Measurements from ENCODE around the gene PJA1. TPM values are rescaled to one million over a fixed set of nuclear protein-coding genes. Genes with fewer than 3 reads are reported as not detected.

PJA1 gene
- total RNA-seq, 1 donor from 2014 or later = 54.9 TPM

GRCh38 chrX:69121321-69122000 lies 43.8 kb downstream of the PJA1 start:
- Mint-ChIP-seq H3K9me3 (ENCODE audit: unreplicated experiment) (no peaks in the 10 kb centered on the region), H3K4me1 (ENCODE audit: low read depth, unreplicated experiment) (no peaks in the 10 kb centered on the region), H3K36me3 (ENCODE audit: unreplicated experiment) (no peaks in the 10 kb centered on the region), H3K27ac (ENCODE audit: unreplicated experiment) (no peak overlapping the region), H3K27me3 (ENCODE audit: unreplicated experiment) (no peaks in the 10 kb centered on the region), H3K4me3 (ENCODE audit: unreplicated experiment) (no peak overlapping the region)
- TF ChIP-seq, protein P1, sequence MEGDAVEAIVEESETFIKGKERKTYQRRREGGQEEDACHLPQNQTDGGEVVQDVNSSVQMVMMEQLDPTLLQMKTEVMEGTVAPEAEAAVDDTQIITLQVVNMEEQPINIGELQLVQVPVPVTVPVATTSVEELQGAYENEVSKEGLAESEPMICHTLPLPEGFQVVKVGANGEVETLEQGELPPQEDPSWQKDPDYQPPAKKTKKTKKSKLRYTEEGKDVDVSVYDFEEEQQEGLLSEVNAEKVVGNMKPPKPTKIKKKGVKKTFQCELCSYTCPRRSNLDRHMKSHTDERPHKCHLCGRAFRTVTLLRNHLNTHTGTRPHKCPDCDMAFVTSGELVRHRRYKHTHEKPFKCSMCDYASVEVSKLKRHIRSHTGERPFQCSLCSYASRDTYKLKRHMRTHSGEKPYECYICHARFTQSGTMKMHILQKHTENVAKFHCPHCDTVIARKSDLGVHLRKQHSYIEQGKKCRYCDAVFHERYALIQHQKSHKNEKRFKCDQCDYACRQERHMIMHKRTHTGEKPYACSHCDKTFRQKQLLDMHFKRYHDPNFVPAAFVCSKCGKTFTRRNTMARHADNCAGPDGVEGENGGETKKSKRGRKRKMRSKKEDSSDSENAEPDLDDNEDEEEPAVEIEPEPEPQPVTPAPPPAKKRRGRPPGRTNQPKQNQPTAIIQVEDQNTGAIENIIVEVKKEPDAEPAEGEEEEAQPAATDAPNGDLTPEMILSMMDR (IDR thresholded peaks at IDR 0.05; ENCODE audit: partially characterized antibody, unreplicated experiment) = no peak
- no peak for DNase-seq

- TF ChIP-seq, protein P1 (IDR thresholded peaks at IDR 0.05; ENCODE audit: partially characterized antibody, unreplicated experiment) = no peak
- H3K36me3 Mint-ChIP-seq (ENCODE audit: unreplicated experiment) = no peaks in the 10 kb centered on the region
- H3K27me3 Mint-ChIP-seq (ENCODE audit: unreplicated experiment) = no peaks in the 10 kb centered on the region
- H3K9me3 Mint-ChIP-seq (ENCODE audit: unreplicated experiment) = no peaks in the 10 kb centered on the region
- H3K27ac Mint-ChIP-seq (ENCODE audit: unreplicated experiment) = no peak overlapping the region
- DNase-seq = no peak
- H3K4me1 Mint-ChIP-seq (ENCODE audit: low read depth, unreplicated experiment) = no peaks in the 10 kb centered on the region
- H3K4me3 Mint-ChIP-seq (ENCODE audit: unreplicated experiment) = no peak overlapping the region
These were observed 44.8 kb downstream of the PJA1 start for GRCh38 chrX:69120476-69120875.

DNA sequence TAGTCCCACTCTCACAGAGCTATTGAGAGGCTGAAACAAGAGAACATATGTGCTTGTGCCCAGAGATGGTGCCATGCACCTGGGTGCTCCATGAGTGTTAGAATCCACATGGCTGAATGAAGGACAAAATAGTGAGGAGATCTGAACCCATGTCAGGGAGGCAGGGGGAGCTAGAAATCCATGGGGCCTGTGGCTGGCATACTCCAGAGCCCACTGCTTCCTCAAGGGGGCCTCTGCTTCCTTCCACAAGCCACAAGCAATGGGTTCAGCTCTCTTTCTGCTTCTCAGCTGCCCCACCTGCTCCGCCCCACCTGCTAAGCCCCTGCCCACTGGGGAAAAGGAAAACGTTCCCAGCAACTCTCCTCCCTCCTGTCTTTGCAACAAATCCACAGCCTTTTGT lies 46.1 kb downstream of the PJA1 start:
- Mint-ChIP-seq H3K27me3 (ENCODE audit: unreplicated experiment) (no peaks in the 10 kb centered on the region), H3K27ac (ENCODE audit: unreplicated experiment) (no peak overlapping the region), H3K4me1 (ENCODE audit: low read depth, unreplicated experiment) (no peaks in the 10 kb centered on the region), H3K9me3 (ENCODE audit: unreplicated experiment) (no peaks in the 10 kb centered on the region), H3K36me3 (ENCODE audit: unreplicated experiment) (no peaks in the 10 kb centered on the region), H3K4me3 (ENCODE audit: unreplicated experiment) (no peak overlapping the region)
- TF ChIP-seq, protein P1 (IDR thresholded peaks at IDR 0.05; ENCODE audit: partially characterized antibody, unreplicated experiment) = no peak
- no peak for DNase-seq

DNA sequence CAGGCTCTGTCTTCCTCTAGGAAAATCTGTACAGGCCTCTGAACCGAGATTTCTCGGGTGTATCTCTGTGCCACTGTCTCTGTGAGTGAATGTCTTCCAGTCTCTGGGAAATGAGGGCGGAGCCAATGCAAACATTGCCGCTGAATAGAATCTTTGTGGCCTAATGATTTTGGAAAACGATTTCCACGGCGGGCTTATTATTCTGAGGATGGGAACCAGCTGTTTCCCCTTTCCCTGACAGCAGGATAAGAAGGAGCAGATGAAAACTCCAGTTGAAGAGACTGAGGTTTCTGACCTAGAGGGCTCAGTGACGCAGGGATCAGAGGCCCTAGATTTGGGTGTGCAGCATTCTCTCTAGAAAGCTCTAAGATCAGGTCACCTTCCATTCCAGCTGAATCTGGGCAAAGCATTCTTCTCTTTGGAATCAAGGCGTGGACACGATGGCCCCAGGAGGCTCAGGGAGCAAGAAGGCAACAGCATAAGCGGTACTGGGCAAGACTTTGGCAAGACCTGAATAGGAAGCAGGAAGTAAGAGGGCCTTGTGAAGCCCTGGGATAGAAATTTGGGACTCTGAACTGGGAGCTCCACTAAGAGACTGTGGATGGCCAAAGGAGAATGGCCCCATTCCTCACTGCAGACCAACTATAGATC lies 47.3 kb downstream of the PJA1 start:
- H3K4me1 Mint-ChIP-seq (ENCODE audit: low read depth, unreplicated experiment) = no peaks in the 10 kb centered on the region
- no peak overlapping the region for H3K27ac Mint-ChIP-seq (ENCODE audit: unreplicated experiment)
- H3K4me3 Mint-ChIP-seq (ENCODE audit: unreplicated experiment) = no peak overlapping the region
- no peaks in the 10 kb centered on the region for H3K27me3 Mint-ChIP-seq (ENCODE audit: unreplicated experiment)
- H3K36me3 Mint-ChIP-seq (ENCODE audit: unreplicated experiment) = no peaks in the 10 kb centered on the region
- TF ChIP-seq, protein P1 (IDR thresholded peaks at IDR 0.05; ENCODE audit: partially characterized antibody, unreplicated experiment) = no peak
- no peak for DNase-seq
- no peaks in the 10 kb centered on the region for H3K9me3 Mint-ChIP-seq (ENCODE audit: unreplicated experiment)

GRCh38 chrX:69116077-69116476 lies 49.2 kb downstream of the PJA1 start:
- Mint-ChIP-seq H3K4me1 (ENCODE audit: low read depth, unreplicated experiment) (no peaks in the 10 kb centered on the region), H3K4me3 (ENCODE audit: unreplicated experiment) (no peak overlapping the region), H3K27ac (ENCODE audit: unreplicated experiment) (no peak overlapping the region), H3K9me3 (ENCODE audit: unreplicated experiment) (no peaks in the 10 kb centered on the region), H3K27me3 (ENCODE audit: unreplicated experiment) (peaks cover 2% of the 10 kb centered on the region), H3K36me3 (ENCODE audit: unreplicated experiment) (no peaks in the 10 kb centered on the region)
- no peak for DNase-seq
- TF ChIP-seq, protein P1 (IDR thresholded peaks at IDR 0.05; ENCODE audit: partially characterized antibody, unreplicated experiment) = no peak
